Measurements from ENCODE around the gene GALNT14.

The GALNT14 gene

DNA sequence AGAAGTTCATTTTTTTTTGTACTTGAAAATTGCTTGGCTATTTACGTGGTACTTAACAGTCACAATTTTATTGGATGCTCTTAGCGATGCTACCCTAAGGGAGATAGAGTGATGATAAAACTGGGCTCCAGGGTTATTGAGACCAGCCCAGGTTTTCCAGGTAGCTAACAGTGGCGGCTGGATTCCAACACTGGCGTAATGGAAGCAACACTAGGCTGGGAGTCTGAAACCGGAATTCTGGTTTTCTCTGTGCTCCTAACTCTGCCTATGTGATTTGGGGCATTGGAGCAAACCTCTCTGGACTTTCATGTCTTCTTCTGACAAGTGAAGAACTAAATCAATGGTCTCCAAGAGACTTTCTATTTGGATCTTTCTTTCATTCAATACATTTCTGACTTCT, 9.4 kb upstream of the GALNT14 start:
- in situ Hi-C loops (cut with HindIII; ENCODE audit: low pct_unique_long_range_greater_than_20kb, low sequenced_read_pairs): no loop called here
- DNase-seq (ENCODE audit: low read depth in 1 of 2, low spot score in 1 of 2): no peak
- no peak for TF ChIP-seq JUND (IDR thresholded peaks at IDR 0.05; ENCODE audit: low read depth)

- no peak for DNase-seq (ENCODE audit: low read depth in 1 of 2, low spot score in 1 of 2)
- in situ Hi-C loops (cut with HindIII; ENCODE audit: low pct_unique_long_range_greater_than_20kb, low sequenced_read_pairs): no loop called here
- no peak for TF ChIP-seq JUND (IDR thresholded peaks at IDR 0.05; ENCODE audit: low read depth)
Observed at GRCh38 chr2:31142110-31142509, 3.9 kb upstream of the GALNT14 start.

DNA sequence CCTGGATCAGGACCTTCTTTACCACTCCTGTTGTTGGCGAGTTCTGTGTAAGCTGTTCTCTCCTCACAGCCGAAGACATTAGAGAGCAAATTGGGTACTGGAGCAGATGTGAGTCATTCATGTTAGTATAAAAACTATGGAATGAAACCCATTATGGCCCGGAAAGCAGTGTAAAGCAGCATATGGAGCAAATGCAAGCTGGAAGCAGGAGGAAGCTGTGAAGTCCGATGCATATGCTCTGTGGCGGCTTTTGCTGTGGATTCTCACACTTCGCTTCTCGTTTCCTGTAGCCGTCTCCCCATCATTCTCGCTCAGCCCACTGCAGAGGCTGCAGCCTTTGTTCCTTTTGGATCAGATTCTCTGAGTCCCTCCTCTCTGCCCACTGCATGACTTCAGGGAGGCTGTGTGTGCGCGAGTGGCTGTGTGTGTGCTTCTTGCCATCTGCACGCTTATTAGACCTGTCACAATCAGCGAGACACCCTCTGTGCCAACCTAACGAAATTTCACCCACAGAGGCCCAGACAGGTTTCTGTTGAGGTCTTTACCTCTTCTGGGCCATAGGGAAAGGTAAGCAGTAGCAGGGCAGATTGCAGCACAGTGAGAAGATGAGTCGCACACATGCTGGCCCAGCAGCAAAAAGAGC, 3.3 kb upstream of the GALNT14 start:
- TF ChIP-seq JUND (IDR thresholded peaks at IDR 0.05; ENCODE audit: low read depth): no peak
- in situ Hi-C loops (cut with HindIII; ENCODE audit: low pct_unique_long_range_greater_than_20kb, low sequenced_read_pairs): no loop called here
- no peak for DNase-seq (ENCODE audit: low read depth in 1 of 2, low spot score in 1 of 2)

DNA sequence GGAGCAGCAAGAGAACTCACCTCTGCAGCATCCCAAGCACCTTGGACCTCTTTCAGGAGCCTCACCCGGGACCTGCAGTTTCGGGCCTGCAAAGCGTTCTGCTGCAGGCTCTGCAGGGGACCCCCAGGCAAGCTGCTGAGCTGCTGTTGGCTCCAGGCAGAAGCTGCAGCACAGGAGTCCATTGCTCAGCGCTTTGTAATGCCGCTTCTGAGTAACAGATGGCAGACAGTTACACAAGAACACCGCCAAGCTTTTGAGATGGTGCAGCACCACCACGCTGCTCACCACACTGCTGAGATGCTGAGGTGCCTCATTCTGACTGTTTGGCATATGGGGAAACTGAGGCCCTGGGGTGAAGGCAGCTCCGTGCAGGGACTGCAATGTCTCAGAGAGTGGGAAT, 1.9 kb upstream of the GALNT14 start:
- in situ Hi-C loops (cut with HindIII; ENCODE audit: low pct_unique_long_range_greater_than_20kb, low sequenced_read_pairs): no loop called here
- no peak for TF ChIP-seq JUND (IDR thresholded peaks at IDR 0.05; ENCODE audit: low read depth)
- no peak for DNase-seq (ENCODE audit: low read depth in 1 of 2, low spot score in 1 of 2)

- TF ChIP-seq JUND (IDR thresholded peaks at IDR 0.05; ENCODE audit: low read depth): no peak
- in situ Hi-C loops (cut with HindIII; ENCODE audit: low pct_unique_long_range_greater_than_20kb, low sequenced_read_pairs): no loop called here
- DNase-seq (ENCODE audit: low read depth in 1 of 2, low spot score in 1 of 2): no peak
Observed at GRCh38 chr2:31139671-31140070, 1.4 kb upstream of the GALNT14 start.

GRCh38 chr2:31137211-31138036, 816 bp downstream of the GALNT14 start:
- no peak for TF ChIP-seq JUND (IDR thresholded peaks at IDR 0.05; ENCODE audit: low read depth)
- no peak for DNase-seq (ENCODE audit: low read depth in 1 of 2, low spot score in 1 of 2)

GRCh38 chr2:31136732-31137131, 1.5 kb downstream of the GALNT14 start:
- in situ Hi-C loops (cut with HindIII; ENCODE audit: low pct_unique_long_range_greater_than_20kb, low sequenced_read_pairs): no loop called here
- no peak for DNase-seq (ENCODE audit: low read depth in 1 of 2, low spot score in 1 of 2)
- TF ChIP-seq JUND (IDR thresholded peaks at IDR 0.05; ENCODE audit: low read depth): no peak

More at GRCh38 chr2:31137211-31138036, 816 bp downstream of the GALNT14 start:
- in situ Hi-C loops (cut with HindIII; ENCODE audit: low pct_unique_long_range_greater_than_20kb, low sequenced_read_pairs): no loop called here

DNA sequence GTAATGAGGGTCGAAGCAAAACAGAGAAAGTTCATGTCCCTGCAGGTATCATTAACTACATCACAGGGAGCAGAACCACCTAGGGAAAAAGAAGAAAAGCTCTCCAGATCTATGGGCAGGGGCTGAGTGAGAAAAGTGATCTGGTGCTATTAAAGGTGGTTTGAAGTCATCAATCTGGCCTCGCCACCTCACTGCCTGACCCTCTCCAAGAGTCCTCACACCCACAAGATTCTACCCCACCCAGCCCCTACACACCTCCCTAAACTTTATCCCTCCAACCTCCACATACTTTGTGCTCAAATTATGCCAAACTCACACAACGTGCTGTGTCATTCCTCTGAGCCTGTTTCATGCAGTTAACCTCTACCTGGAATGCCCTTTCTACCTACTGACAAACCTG, 2.2 kb downstream of the GALNT14 start:
- TF ChIP-seq JUND (IDR thresholded peaks at IDR 0.05; ENCODE audit: low read depth): no peak
- in situ Hi-C loops (cut with HindIII; ENCODE audit: low pct_unique_long_range_greater_than_20kb, low sequenced_read_pairs): no loop called here

GRCh38 chr2:31134480-31134879, 3.8 kb downstream of the GALNT14 start:
- no peak for TF ChIP-seq JUND (IDR thresholded peaks at IDR 0.05; ENCODE audit: low read depth)
- in situ Hi-C loops (cut with HindIII; ENCODE audit: low pct_unique_long_range_greater_than_20kb, low sequenced_read_pairs): no loop called here
- DNase-seq (ENCODE audit: low read depth in 1 of 2, low spot score in 1 of 2): no peak

More for the DNA sequence above, 2.2 kb downstream of the GALNT14 start:
- DNase-seq (ENCODE audit: low read depth in 1 of 2, low spot score in 1 of 2): no peak

DNA sequence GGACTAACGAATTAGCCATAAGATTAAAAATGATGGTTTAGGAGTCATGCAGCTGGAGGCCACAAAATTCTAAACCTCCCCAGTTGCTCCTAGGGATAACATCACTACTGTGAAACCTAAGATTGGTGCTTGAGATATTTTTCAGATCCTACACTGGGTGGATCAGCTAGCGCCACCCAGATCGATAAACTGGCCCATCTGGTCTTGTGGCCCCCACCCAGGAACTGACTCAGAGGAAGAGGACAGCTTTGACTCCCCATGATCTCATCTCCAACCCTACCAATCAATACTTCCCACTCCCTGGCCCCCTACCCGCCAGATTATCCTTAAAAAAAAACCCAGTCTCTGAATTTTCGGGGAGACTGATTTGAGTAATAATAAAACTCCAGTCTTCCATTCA, 5.5 kb downstream of the GALNT14 start:
- no peak for DNase-seq (ENCODE audit: low read depth in 1 of 2, low spot score in 1 of 2)
- TF ChIP-seq JUND (IDR thresholded peaks at IDR 0.05; ENCODE audit: low read depth): no peak
- in situ Hi-C loops (cut with HindIII; ENCODE audit: low pct_unique_long_range_greater_than_20kb, low sequenced_read_pairs): no loop called here

DNA sequence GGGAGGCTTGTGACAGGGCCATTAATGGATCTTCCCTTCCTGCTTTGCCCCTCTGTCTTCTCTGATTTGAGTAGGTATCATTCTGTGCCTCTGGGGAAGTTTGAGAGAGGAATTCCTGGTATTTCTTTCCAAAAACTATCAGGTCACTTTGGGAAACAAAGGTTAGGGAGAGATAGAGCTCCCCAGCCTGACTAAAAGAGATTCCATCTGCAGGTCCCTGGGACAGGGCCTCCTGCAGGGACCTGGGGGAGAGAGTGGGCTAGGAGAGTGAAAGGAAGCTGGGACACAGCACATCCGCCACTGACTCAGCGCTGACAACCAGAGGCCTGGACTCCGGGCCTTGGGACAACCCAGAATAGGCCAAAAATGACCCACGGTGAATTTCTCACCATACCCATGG, 6.4 kb downstream of the GALNT14 start:
- in situ Hi-C loops (cut with HindIII; ENCODE audit: low pct_unique_long_range_greater_than_20kb, low sequenced_read_pairs): no loop called here
- no peak for DNase-seq (ENCODE audit: low read depth in 1 of 2, low spot score in 1 of 2)
- TF ChIP-seq JUND (IDR thresholded peaks at IDR 0.05; ENCODE audit: low read depth): no peak

DNA sequence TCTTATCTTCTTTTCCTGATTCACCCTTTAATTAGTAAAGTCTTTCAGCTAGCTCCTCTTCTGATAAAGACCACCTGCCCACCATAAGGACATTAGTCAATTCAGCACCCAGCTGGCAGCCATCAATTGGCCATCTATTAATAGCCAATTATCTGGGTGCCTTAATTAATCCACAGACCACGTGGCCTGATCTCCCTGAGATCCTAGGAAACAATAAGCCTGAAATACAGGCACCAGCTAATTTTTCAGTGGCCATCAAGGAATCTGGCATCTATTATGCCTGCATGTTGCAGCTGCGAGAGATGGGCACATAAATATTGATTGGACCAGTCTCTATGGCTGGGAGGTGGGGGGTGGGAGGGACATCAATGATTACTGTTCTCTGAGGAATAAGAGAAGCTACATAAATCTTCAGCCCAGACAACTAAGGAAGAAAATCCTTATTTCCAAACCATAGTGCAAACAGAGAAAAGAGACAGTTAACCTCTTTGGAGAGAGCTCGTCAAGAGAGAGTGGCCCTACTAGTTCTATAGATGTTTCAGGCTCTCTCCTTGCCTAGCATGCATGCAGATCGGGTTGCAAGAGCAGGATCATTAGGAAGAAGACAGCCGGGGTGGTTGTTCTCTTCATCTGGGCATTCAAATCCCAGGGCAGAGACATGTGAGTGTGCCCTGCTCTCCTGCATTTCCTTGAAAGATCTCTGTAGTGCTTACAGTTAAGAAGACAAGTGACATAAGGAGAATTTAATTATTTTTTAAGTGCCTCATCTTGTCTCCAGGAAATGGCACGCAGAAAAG, 8.7 kb downstream of the GALNT14 start:
- no peak for DNase-seq (ENCODE audit: low read depth in 1 of 2, low spot score in 1 of 2)
- in situ Hi-C loops (cut with HindIII; ENCODE audit: low pct_unique_long_range_greater_than_20kb, low sequenced_read_pairs): no loop called here
- no peak for TF ChIP-seq JUND (IDR thresholded peaks at IDR 0.05; ENCODE audit: low read depth)

DNA sequence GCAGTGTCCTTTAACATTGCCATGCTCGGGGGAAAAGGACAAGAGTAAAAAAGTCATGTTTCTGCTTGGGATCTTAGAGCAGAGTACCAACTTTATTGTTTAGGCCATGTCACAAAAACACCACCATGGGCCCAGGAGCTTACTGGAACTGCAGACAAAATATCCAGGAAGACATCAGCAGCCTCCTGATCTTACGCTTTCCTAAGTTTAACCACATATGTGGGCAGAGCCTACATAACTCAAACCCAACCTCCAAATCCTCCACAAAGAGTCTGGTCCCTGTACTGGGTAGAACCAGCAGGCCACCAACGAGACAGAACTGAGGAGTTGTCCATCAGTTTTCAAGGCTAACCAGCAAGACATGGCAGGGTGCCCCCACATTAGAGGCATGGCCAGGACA, 10.3 kb downstream of the GALNT14 start:
- no peak for DNase-seq (ENCODE audit: low read depth in 1 of 2, low spot score in 1 of 2)
- TF ChIP-seq JUND (IDR thresholded peaks at IDR 0.05; ENCODE audit: low read depth): no peak
- in situ Hi-C loops (cut with HindIII; ENCODE audit: low pct_unique_long_range_greater_than_20kb, low sequenced_read_pairs): no loop called here

Measured in T47D (cell line).